Hepatocyte (in vitro differentiated cells): ENCODE measurements around the gene LNPEP. TPM values are rescaled to one million over a fixed set of nuclear protein-coding genes. Genes with fewer than 3 reads are reported as not detected.

ENCODE experiments used
- DNase-seq: peaks from one replicate; pipeline ENCODE4 v3.0.0-alpha.2; 2016; ENCODE audit warnings: low spot score
- H2AFZ ChIP-seq: fragments of 200-600 bp; sonication (generic); 2 replicates; pipeline ENCODE4 v1.6.0; 2016; ENCODE audit warnings: antibody characterized with exemption, mild to moderate bottlenecking
- H3K27ac ChIP-seq: fragments of 200-600 bp; sonication (generic); 2 replicates; pipeline ENCODE4 v1.5.1; 2016; ENCODE audit warnings: mild to moderate bottlenecking
- H3K27me3 ChIP-seq: fragments of 200-600 bp; sonication (generic); 2 replicates; pipeline ENCODE4 v1.6.1; 2016
- H3K36me3 ChIP-seq: fragments of 200-600 bp; sonication (generic); replicated peaks from 2 replicates; pipeline ENCODE4 v1.5.1; 2016; ENCODE audit warnings: low read depth; ENCODE audit not compliant: insufficient read depth
- H3K4me1 ChIP-seq: fragments of 200-600 bp; sonication (generic); 2 replicates; pipeline ENCODE4 v1.5.1; 2016; ENCODE audit warnings: mild to moderate bottlenecking, moderate library complexity; ENCODE audit not compliant: insufficient read depth
- H3K4me2 ChIP-seq: fragments of 200-600 bp; sonication (generic); 2 replicates; pipeline ENCODE4 v1.6.0; 2016
- H3K4me3 ChIP-seq: fragments of 200-600 bp; sonication (generic); 2 replicates; pipeline ENCODE4 v1.5.1; 2016; ENCODE audit warnings: mild to moderate bottlenecking
- H3K79me2 ChIP-seq: fragments of 200-600 bp; sonication (generic); 2 replicates; pipeline ENCODE4 v1.6.0; 2017; ENCODE audit warnings: mild to moderate bottlenecking
- H3K9me2 ChIP-seq: fragments of 200-600 bp; sonication (generic); replicated peaks from 2 replicates; pipeline ENCODE4 v1.6.0; 2017; ENCODE audit warnings: mild to moderate bottlenecking; ENCODE audit not compliant: insufficient read depth
- H3K9me3 ChIP-seq: fragments of 200-600 bp; sonication (generic); 2 replicates; pipeline ENCODE4 v1.5.1; 2016; ENCODE audit warnings: low read depth, mild to moderate bottlenecking
- H4K20me1 ChIP-seq: fragments of 200-600 bp; sonication (generic); 2 replicates; pipeline ENCODE4 v1.6.0; 2016; ENCODE audit warnings: mild to moderate bottlenecking; ENCODE audit not compliant: insufficient read depth, poor library complexity, severe bottlenecking
- CTCF ChIP-seq: fragments of 200-600 bp; sonication (generic); IDR thresholded peaks from 2 replicates; pipeline ENCODE4 v1.5.1; 2016; ENCODE audit warnings: antibody characterized with exemption, mild to moderate bottlenecking; ENCODE audit not compliant: poor library complexity
- EZH2 ChIP-seq: fragments of 200-600 bp; sonication (generic); IDR thresholded peaks from 2 replicates; pipeline ENCODE4 v1.6.1; 2016; ENCODE audit warnings: antibody characterized with exemption, mild to moderate bottlenecking, borderline replicate concordance
- EZH2phosphoT487 ChIP-seq: fragments of 200-600 bp; sonication (generic); IDR thresholded peaks from one replicate; pipeline ENCODE4 v1.6.1; 2018; ENCODE audit warnings: antibody characterized with exemption, mild to moderate bottlenecking, low read depth, moderate library complexity; ENCODE audit not compliant: unreplicated experiment, severe bottlenecking
- WGBS: methylation state at CpG from one replicate; pipeline ENCODE4 v1.1.6; 2016; ENCODE audit warnings: low lambda C conversion rate; ENCODE audit errors: missing lambda C conversion rate; 5-methylcytosine and 5-hydroxymethylcytosine counted together
- polyA plus RNA-seq: library from polyadenylated mRNA; unstranded; fragments of >200 nt; fragmentation: Nextera tagmentation; extraction: Ambion mirVana; gene quantifications from 2 replicates; pipeline ENCODE4 v1.2.1, GENCODE V29; 2016
- total RNA-seq: library from RNA; depleted of rRNA; stranded (reverse); fragments of >200 nt; gene quantifications from 2 replicates; pipeline ENCODE4 v1.2.3, GENCODE V29; 2014

The LNPEP gene
- total and polyA plus RNA-seq, 2 experiments from 2014 or later: 4.9 to 32.6 TPM

- Histone ChIP-seq H2AFZ (no peak overlapping the region), H3K4me3 (no peak overlapping the region), H3K36me3 (no peaks in the 10 kb centered on the region), H3K9me3 (no peaks in the 10 kb centered on the region), H4K20me1 (no peaks in the 10 kb centered on the region), H3K27ac (peak overlapping the region; percentile 17), H3K79me2 (peaks cover 92% of the 10 kb centered on the region), H3K9me2 (no peaks in the 10 kb centered on the region), H3K4me1 (peaks cover 17% of the 10 kb centered on the region), H3K4me2 (peak overlapping the region; percentile 47), H3K27me3 (no peaks in the 10 kb centered on the region)
- 38% methylated on average over 1 of the region's 1 CpG for WGBS
- no peak for TF ChIP-seq EZH2
- TF ChIP-seq CTCF: no peak
- no peak for TF ChIP-seq EZH2phosphoT487
- peak; percentile 13 for DNase-seq
Measured at GRCh38 chr5:96968074-96968473, 32.2 kb downstream of the LNPEP start.

GRCh38 chr5:96968614-96969013, 32.7 kb downstream of the LNPEP start:
- Histone ChIP-seq H3K4me3 (no peak overlapping the region), H3K27ac (peak overlapping the region; percentile 17), H4K20me1 (no peaks in the 10 kb centered on the region), H3K4me1 (peaks cover 17% of the 10 kb centered on the region), H3K9me2 (no peaks in the 10 kb centered on the region), H3K9me3 (no peaks in the 10 kb centered on the region), H2AFZ (no peak overlapping the region), H3K79me2 (peaks cover 95% of the 10 kb centered on the region), H3K4me2 (peak overlapping the region; percentile 47), H3K27me3 (no peaks in the 10 kb centered on the region), H3K36me3 (no peaks in the 10 kb centered on the region)
- WGBS: 30% methylated on average over 2 of the region's 2 CpGs
- no peak for TF ChIP-seq EZH2
- no peak for TF ChIP-seq CTCF
- no peak for TF ChIP-seq EZH2phosphoT487
- DNase-seq: peak; percentile 16

GRCh38 chr5:96969366-96969765, 33.5 kb downstream of the LNPEP start:
- no peak overlapping the region for H2AFZ ChIP-seq
- H3K36me3 ChIP-seq: no peaks in the 10 kb centered on the region
- TF ChIP-seq EZH2phosphoT487: no peak
- H4K20me1 ChIP-seq: no peaks in the 10 kb centered on the region
- peaks cover 95% of the 10 kb centered on the region for H3K79me2 ChIP-seq
- H3K9me3 ChIP-seq: no peaks in the 10 kb centered on the region
- no peak for DNase-seq
- H3K27ac ChIP-seq: peak overlapping the region; percentile 17
- H3K27me3 ChIP-seq: no peaks in the 10 kb centered on the region
- peak overlapping the region; percentile 47 for H3K4me2 ChIP-seq
- no peaks in the 10 kb centered on the region for H3K9me2 ChIP-seq
- peaks cover 17% of the 10 kb centered on the region for H3K4me1 ChIP-seq
- WGBS: 73% methylated on average over 2 of the region's 2 CpGs
- no peak overlapping the region for H3K4me3 ChIP-seq

- H2AFZ ChIP-seq: no peak overlapping the region
- no peak for TF ChIP-seq EZH2phosphoT487
- H3K4me2 ChIP-seq: no peak overlapping the region
- peaks cover 16% of the 10 kb centered on the region for H3K4me1 ChIP-seq
- peaks cover 93% of the 10 kb centered on the region for H3K79me2 ChIP-seq
- H3K27ac ChIP-seq: no peak overlapping the region
- H3K9me3 ChIP-seq: no peaks in the 10 kb centered on the region
- no peaks in the 10 kb centered on the region for H3K9me2 ChIP-seq
- no peaks in the 10 kb centered on the region for H3K36me3 ChIP-seq
- H4K20me1 ChIP-seq: peaks cover 5% of the 10 kb centered on the region
- no peaks in the 10 kb centered on the region for H3K27me3 ChIP-seq
- no peak for DNase-seq
- 93% methylated on average over 5 of the region's 5 CpGs for WGBS
- H3K4me3 ChIP-seq: no peak overlapping the region
Measured at GRCh38 chr5:96972599-96973334, 36.9 kb downstream of the LNPEP start.
